Activated B cell treated with CpG ODN at 0.5 μM for 24 hours (primary cell): Measurements from ENCODE around the gene KMT5B. TPM values are rescaled to one million over a fixed set of nuclear protein-coding genes. Genes with fewer than 3 reads are reported as not detected.
A peak's percentile ranks its signal among the peaks of the same experiment; 100 is the strongest.

Experiments
- ATAC-seq: fragments of 200-7000 bp; cut with Tn5 transposase; one replicate; pipeline ENCODE4 v1.10.0; 2021; ENCODE audit warnings: low read depth, mild to moderate bottlenecking, moderate library complexity
- CTCF ChIA-PET: fragments of 350-600 bp; sonication (Branson Sonifier 250); formaldehyde crosslinking; loops from one replicate; lab custom pipeline; 2021; ENCODE audit warnings: antibody characterized with exemption; lab: Charles Lee
- POLR2A ChIA-PET: fragments of 350-600 bp; sonication (Branson Sonifier 250); formaldehyde crosslinking; loops from one replicate; lab custom pipeline; 2021; ENCODE audit warnings: antibody characterized with exemption; lab: Charles Lee
- DNase-seq: peaks from one replicate; pipeline ENCODE4 v3.0.0; 2022
- H3K27ac Mint-ChIP-seq: one replicate; pipeline ENCODE4 v1.8.0; 2020; ENCODE audit warnings: mixed read lengths
- H3K27me3 Mint-ChIP-seq: one replicate; pipeline ENCODE4 v1.8.0; 2021; ENCODE audit warnings: mixed read lengths
- H3K36me3 Mint-ChIP-seq: one replicate; pipeline ENCODE4 v1.8.0; 2021; ENCODE audit warnings: low read depth, mixed read lengths
- H3K4me1 Mint-ChIP-seq: one replicate; pipeline ENCODE4 v1.8.0; 2021; ENCODE audit warnings: mixed read lengths
- H3K4me3 Mint-ChIP-seq: one replicate; pipeline ENCODE4 v1.8.0; 2020; ENCODE audit warnings: mild to moderate bottlenecking, mixed read lengths
- H3K9me3 Mint-ChIP-seq: one replicate; pipeline ENCODE4 v1.8.0; 2020; ENCODE audit warnings: mixed read lengths
- intact Hi-C: fragments of 100-400 bp; cut with micrococcal nuclease; formaldehyde crosslinking; loops from one replicate; pipeline ENCODE4 v1.15.1; 2024
- total RNA-seq: library from RNA; stranded (reverse); gene quantifications from 2 replicates; pipeline ENCODE4 v1.2.3, GENCODE V29; 2022
- TF ChIP-seq, protein P1 (sequence below): fragments of 200-600 bp; IDR thresholded peaks from one replicate; pipeline ENCODE4 v1.8.0; 2022; ENCODE audit warnings: antibody characterized with exemption, mild to moderate bottlenecking

KMT5B gene
- total RNA-seq, 1 donor from 2014 or later, result 68.3 TPM

DNA sequence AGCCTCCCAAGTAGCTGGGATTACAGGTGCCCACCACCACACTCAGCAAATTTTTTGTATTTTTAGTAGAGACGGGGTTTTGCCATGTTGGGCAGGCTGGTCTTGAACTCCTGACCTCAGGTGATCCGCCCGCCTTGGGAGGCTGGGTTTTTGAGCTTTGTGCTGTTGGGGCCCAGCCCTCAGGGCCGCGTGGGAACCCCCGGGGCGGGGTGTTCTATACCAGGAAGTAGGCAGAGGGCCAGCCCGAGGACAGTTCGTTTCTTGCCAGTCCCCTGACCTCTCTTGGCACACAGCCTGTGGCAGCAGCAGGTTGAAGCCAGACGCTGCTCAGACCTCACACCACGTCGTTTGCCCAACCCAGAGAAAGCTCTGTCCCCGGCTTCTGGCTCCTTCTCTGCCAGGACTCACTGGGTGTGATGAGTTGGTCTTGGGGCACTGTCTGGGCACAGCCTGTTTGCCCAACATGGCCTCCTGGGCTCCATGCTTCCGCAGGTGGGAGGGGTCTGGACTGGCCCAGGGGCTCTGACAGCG, 67.0 kb downstream of the KMT5B start:
- H3K27ac Mint-ChIP-seq, result no peak overlapping the region
- intact Hi-C loops, result no loop called here
- no peak for ATAC-seq
- H3K4me1 Mint-ChIP-seq, result peaks cover 10% of the 10 kb centered on the region
- no peaks in the 10 kb centered on the region for H3K27me3 Mint-ChIP-seq
- no peaks in the 10 kb centered on the region for H3K9me3 Mint-ChIP-seq
- ChIA-PET CTCF (no interaction called here), POLR2A (no interaction called here)
- no peak overlapping the region for H3K4me3 Mint-ChIP-seq
- no peak for DNase-seq
- H3K36me3 Mint-ChIP-seq, result no peaks in the 10 kb centered on the region
- TF ChIP-seq, protein P1, sequence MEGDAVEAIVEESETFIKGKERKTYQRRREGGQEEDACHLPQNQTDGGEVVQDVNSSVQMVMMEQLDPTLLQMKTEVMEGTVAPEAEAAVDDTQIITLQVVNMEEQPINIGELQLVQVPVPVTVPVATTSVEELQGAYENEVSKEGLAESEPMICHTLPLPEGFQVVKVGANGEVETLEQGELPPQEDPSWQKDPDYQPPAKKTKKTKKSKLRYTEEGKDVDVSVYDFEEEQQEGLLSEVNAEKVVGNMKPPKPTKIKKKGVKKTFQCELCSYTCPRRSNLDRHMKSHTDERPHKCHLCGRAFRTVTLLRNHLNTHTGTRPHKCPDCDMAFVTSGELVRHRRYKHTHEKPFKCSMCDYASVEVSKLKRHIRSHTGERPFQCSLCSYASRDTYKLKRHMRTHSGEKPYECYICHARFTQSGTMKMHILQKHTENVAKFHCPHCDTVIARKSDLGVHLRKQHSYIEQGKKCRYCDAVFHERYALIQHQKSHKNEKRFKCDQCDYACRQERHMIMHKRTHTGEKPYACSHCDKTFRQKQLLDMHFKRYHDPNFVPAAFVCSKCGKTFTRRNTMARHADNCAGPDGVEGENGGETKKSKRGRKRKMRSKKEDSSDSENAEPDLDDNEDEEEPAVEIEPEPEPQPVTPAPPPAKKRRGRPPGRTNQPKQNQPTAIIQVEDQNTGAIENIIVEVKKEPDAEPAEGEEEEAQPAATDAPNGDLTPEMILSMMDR, result no peak

DNA sequence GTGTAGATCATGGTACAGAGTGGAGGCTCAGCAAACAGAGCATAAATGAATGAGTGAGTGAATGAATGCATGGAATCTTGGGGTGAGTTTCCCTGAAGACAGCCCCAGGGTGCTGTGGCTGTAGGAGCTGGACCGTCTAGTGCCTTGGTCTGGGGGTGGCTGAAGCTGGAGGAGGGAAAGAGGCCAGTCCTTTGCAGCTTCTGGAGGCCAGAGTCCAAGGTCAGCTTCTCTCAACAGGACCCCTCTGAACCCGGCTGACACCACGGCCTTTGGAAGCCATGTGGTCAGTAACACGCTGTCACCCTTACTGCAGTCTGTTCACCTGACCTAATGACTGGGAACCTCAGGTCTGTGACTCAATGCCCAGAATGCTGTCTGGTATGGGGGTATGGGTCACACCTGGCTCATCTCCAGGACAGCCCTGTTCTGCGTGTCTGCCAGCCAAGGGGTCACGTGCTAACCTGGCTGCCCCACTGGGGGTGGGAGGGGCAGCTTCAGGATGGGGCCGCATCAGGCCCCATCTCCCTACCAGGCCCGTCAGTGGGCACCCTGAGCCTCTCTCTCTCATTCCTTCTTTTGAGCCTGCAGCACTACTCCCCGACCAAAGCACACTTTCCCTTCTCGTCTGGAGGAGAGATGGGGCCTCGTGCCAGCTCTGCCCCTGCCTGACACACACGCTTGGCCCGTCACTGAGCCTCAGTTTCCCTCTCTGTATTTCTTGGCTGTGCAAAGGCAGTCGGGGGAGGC, 67.8 kb downstream of the KMT5B start:
- H3K27ac Mint-ChIP-seq, result no peak overlapping the region
- no peak overlapping the region for H3K4me3 Mint-ChIP-seq
- H3K4me1 Mint-ChIP-seq, result peaks cover 13% of the 10 kb centered on the region
- intact Hi-C loops, result no loop called here
- TF ChIP-seq, protein P1, result no peak
- ATAC-seq, result no peak
- no peaks in the 10 kb centered on the region for H3K9me3 Mint-ChIP-seq
- peaks cover 1% of the 10 kb centered on the region for H3K27me3 Mint-ChIP-seq
- H3K36me3 Mint-ChIP-seq, result no peaks in the 10 kb centered on the region
- ChIA-PET POLR2A (no interaction called here), CTCF (no interaction called here)
- no peak for DNase-seq

DNA sequence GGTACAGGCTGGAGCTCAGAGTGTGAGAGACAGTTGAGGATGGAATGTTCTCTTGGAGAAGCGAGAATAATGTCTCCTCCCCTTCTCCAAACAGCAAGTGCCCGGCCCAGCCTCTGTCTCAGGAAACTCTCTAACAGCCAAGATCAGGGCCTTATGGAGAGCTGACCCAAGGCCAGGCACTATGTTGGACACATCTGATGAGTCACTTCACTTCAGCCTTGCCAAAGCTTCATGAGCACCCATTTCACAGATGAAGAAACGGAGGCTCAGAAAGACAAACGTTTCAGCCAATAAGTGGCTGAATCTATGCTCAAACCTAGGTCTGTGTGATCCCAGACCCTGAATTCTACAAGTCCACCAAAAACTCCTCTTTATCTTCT, 69.8 kb downstream of the KMT5B start:
- no peaks in the 10 kb centered on the region for H3K9me3 Mint-ChIP-seq
- intact Hi-C loops, result no loop called here
- TF ChIP-seq, protein P1, result no peak
- H3K4me1 Mint-ChIP-seq, result peaks cover 13% of the 10 kb centered on the region
- ChIA-PET POLR2A (no interaction called here), CTCF (no interaction called here)
- no peak overlapping the region for H3K4me3 Mint-ChIP-seq
- H3K27ac Mint-ChIP-seq, result no peak overlapping the region
- peaks cover 5% of the 10 kb centered on the region for H3K27me3 Mint-ChIP-seq
- DNase-seq, result no peak
- H3K36me3 Mint-ChIP-seq, result no peaks in the 10 kb centered on the region
- ATAC-seq, result no peak

DNA sequence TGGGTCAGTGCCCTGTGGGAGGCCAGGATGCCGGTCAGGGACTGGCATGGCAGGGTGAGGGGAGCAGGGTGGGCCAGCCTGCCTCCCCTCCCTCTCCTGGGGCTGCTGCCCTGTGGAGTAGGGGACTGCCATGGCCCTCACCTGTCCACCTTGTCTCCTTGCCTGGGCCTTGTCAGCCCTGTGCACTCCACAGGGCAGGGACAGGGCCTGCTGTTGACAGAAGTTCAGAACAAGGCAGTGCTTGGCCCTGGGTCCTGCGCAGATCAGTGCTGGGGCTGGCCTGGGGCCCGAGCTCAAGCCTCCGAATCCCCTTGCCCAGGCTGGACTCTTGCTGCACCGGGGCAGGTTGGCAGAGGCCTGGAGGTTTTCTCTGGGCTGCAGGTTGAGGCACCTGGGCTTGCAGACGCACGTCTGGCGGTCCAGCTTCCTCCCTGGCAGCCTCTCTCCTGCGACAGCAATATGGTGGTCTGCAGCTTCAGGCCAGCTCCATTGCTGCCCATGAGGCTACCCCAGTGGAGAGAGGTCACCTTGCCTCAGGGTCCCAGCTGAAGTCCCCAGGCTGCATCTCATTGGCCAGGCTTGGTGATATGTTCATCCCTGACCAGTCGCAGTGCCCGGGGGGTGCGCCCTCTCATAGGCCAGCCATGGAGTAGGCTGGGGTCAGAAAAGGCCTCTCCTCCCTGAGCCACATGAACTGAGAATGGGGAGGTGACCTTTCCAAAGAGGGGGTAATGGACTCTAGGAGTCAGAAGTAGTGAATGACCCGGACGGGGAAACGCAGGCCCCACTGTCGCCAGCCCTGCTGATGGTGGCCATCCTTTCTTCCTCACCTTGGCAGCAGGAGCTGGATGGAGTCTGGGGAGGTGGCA, 70.4 kb downstream of the KMT5B start:
- TF ChIP-seq, protein P1, result no peak
- H3K9me3 Mint-ChIP-seq, result no peaks in the 10 kb centered on the region
- ChIA-PET CTCF (no interaction called here), POLR2A (interaction anchor here (0.7 kb wide), 1 partner anchor 564 kb away, joined by 3 read pairs; no protein-coding TSS in a partner anchor)
- intact Hi-C loops, result no loop called here
- DNase-seq, result no peak
- no peak overlapping the region for H3K27ac Mint-ChIP-seq
- H3K27me3 Mint-ChIP-seq, result peaks cover 6% of the 10 kb centered on the region
- H3K4me1 Mint-ChIP-seq, result peaks cover 13% of the 10 kb centered on the region
- no peak for ATAC-seq
- no peaks in the 10 kb centered on the region for H3K36me3 Mint-ChIP-seq
- no peak overlapping the region for H3K4me3 Mint-ChIP-seq

DNA sequence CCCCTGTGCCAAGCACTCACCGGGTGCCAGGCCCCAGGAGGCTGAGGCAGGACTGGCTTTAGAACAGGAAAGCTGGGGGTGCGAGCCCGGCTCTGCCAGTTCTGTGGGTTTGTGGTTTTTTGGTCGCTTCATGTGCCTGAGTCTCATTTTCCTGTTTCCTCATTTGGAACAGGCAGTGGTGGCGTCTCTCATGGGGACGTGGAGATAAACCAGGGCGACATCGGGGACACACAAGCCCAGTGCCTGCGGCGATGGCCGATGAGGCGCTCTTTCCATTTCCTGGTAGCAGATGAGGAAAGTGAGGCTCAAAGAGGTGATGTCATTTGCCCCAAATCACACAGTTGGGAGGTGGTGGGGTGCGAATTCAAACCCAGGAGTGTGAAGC, 71.1 kb downstream of the KMT5B start:
- ATAC-seq (peak; percentile 25), DNase-seq (no peak)
- Mint-ChIP-seq H3K9me3 (no peaks in the 10 kb centered on the region), H3K36me3 (no peaks in the 10 kb centered on the region), H3K4me3 (no peak overlapping the region), H3K4me1 (peaks cover 13% of the 10 kb centered on the region), H3K27me3 (peaks cover 6% of the 10 kb centered on the region), H3K27ac (no peak overlapping the region)
- TF ChIP-seq, protein P1, result no peak
- POLR2A ChIA-PET, result interaction anchor here (0.7 kb wide), 1 partner anchor 563 kb away, joined by 3 read pairs; no protein-coding TSS in a partner anchor
- CTCF ChIA-PET, result no interaction called here
- intact Hi-C loops, result no loop called here
